ENCODE data around the gene CEND1. TPM values are rescaled to one million over a fixed set of nuclear protein-coding genes. Genes with fewer than 3 reads are reported as not detected.

CEND1 gene
- total RNA-seq, 1 donor from 2014 or later: 0.65 TPM

DNA sequence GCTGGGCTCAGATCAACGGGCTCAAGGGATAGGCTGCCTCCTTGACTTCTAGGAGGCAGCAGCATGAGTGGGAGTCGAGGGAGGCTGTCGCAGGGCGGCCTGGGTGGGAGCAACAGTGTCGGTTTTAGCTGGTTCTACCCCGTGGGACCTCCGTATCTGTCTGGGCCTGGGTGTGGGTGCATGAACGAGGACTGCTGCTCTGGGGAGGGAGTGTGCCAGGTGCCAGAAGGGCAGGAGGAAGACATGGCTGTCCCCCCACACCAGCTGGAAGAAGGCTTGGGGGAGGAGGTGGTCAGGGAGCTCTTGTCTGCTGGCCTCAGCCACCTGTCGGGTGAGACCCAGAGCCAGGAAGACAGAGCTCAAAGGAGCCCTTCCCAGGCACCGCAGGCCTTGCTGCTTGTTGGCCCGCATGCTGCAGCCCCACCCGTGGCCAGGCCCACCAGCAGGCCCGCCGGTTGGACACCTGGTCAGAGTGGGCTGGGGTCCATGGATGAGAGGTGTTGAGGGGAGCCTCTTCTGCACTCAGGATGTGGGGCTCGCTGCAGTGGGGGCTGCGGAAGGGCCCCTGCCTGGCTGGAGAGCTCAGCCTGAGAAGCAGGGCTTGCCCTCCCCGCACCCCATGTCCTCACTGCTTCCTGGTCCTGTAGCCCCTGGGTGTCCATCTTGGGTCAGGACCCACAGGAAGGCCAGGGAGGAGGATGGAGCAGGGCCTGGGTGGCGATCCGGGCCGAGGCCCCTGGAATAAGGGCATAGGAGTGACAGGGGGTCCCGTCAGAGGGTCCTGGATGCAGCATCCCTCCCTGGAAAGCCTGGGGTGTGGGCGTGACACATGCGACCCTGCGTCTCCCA is 3.4 kb downstream of the CEND1 start:
- DNase-seq (ENCODE audit: low spot score): no peak

DNA sequence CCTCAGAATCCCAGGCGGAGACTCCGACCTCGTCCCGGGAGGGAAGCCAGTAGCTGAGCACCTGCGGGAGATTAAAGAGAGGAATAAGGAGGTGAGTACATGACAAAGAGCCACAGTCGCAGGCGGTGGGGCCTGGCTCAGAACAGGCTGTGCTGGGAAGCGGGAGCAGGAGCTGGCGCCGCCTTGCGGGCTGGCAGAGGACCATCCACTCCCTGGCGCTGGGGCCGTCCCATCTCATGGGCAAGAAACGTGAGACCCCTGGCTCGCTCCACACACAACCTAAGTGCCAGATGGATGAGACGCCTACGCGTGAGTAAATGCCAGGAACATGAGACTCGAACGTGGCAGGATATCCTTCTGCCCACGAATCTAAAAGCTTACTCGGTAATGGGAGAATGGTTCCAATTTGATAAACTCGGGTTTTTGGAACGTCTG is 6.3 kb downstream of the CEND1 start:
- DNase-seq (ENCODE audit: low spot score): peak; percentile 87
- intact Hi-C loops (cut with DNase I): no loop called here

More for the DNA sequence above, 3.4 kb downstream of the CEND1 start:
- intact Hi-C loops (cut with DNase I): no loop called here

DNA sequence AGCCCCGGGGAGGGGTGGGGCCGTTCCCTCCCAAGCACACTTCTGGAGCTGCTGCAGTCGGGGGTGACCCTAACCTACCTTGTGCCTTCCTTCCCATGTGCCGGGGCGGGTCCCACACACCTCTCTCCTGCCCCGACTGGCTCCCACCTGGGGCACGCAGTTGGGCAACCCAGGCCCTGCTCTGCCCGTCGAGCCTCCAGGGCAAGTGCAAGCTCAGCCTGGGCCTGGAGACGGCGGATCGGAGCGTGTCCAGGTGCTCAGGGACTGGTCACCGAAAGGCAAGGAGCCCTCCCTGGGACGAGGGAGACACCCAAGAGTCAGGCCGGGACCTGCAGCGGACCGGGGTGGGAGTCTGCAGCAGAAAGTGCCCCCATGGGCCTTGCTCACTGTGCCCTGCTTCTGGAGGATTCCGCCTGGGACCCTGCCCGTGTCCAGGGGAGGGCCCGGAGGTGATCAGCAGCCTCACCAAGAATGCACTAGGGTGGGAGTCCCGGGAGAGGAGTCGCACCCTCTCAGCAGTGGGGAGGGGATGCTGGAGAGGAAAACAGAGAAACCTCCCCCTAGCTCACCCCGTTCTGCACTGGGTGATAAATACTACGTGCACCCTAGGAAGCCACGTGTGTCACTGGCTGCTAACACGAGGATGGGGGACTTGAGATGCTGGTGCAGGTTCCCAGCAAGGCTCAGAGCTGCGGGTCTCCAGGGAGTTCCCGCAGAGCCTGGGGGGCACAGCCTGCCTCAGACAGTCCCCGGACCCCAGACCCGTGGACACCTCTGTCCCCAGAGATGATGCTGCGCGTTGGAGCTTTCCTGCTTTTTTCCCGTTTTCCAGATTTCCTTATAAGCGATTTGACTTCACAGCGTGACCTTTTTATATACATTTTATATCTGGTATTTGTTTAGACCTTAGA is 7.4 kb downstream of the CEND1 start:
- intact Hi-C loops (cut with DNase I): no loop called here

DNA sequence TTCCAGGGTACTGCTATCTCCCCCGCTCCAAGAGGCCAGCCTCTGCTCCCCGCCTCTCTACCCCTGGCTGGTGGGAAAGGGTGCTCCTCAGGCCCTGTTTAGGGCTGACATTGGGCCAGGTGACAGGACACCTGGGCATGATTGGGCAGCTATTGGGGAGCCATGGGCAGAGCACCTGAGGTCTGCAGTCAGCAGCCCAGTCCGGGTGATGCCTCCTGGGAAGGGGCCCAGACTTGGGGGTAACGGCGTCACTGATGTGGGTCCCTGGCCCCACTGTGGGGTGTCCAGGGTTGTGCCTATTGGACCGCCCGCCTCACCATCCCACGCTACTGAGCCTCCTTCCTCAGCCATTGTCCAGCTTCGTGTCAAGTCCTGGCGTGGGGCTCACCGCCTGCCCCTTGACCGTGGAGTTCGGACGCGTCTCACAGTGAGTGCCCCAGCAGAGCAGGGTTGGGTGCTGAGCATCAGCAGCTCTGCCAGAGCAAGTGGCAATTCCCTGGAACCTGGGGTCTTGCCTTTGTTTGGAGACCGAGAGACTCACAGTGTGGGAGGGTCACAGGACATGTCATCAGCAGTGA is 9.8 kb downstream of the CEND1 start:
- intact Hi-C loops (cut with DNase I): no loop called here
- DNase-seq (ENCODE audit: low spot score): no peak

More for the DNA sequence above, 7.4 kb downstream of the CEND1 start:
- DNase-seq (ENCODE audit: low spot score): no peak

DNA sequence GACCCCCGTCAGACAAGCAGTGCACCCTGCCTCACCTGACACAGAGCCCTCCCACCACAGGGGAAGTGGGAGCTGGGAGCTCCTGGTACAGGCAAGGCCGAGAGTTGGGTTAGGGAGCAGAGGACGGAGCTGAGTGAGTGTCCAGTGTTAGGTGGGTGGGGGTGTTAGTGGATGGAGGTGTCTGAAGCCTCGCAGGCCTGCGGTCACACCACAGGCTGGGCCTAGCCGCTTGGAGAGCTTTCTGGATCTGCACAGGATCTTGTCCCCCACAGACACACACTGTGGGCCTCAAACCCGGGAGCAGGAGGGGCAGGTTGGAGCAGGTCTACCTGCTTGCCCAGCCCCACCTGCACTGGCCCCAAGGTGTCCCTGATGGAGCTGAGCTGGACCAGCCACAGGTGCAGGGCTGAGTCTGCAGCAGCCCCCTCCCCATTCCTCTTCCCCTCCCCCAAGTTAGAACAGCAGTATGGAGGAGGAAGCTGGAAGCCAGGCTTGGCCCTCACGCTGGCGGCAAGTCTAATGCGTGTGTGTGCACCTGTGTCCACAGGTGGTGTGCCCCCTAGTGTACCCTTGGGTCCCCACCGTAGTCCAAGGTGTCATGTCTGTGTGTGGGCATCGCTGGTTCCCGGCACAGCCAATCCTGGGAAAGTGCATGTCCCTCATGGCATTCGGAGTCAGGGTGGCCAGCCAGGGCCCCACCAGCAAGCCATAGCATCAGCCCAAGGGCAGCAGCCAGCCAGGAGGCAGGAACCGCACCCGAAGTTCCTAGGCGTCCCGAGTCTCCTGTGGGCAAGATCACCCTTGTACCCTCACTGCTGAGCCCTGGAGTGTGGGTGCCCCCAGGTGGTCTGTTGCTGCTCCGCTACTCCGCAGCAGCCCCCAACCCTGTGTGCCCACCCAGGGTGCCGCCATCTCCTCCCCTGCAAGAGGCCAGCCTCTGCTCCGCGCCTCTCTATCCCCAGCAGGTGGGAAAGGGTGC is 10.6 kb downstream of the CEND1 start:
- intact Hi-C loops (cut with DNase I): no loop called here
- DNase-seq (ENCODE audit: low spot score): no peak

DNA sequence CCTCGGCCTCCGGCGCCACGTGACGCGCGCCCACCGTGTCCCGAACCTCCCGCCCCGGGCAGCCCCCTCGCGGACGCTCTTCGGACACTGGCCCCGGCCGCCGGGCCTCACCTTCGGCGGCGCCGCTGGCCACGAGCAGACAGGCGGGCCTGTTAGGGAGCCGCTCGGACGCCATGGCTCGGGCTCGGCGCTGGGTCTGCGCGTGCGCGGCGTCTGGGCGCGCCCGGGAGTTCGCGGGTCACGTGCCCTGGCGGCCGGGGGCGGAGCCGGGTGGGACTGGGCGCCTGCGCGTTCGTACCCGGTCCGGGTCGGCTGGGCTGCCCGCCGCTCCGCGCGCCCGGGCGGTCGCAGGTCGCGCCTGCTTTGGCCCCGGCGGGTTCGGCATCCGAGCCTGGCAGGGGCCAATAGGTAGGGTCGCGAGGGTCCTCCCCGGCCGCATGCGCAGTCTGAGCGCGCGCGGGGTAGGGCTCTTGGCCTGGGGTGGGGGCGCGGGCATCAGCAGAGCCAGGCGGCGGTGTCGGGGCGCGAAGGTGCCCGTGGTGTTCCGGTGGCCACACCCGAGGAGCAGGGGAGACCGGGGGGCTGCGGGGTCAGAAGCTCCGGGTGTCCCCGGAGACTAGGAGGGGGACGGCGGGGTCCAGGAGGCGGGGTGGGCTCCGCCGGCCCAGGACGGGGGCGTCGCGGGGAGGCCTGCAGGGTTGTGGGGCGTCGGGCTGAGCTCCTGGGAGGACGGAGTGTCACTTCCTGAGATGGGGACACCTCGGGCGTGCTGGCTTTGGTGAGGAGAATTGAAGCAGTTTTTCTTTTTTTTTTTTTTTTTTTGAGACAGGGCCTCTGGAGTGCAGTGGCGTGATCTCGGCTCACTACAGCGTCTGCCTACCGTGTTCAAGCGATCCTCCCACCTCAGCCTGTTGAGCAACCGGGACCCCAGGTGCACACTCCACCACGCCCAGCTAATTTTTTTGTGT is 12.3 kb downstream of the CEND1 start, which contains the start of gene GATD1:
Gene GATD1, minus strand, starts transcription at position 200 of the 968 bp plus-strand sequence. Its CDS starts 25 bp downstream, at position 175.
- peak; percentile 97 for DNase-seq (ENCODE audit: low spot score)
- intact Hi-C loops (cut with DNase I): no loop called here

DNA sequence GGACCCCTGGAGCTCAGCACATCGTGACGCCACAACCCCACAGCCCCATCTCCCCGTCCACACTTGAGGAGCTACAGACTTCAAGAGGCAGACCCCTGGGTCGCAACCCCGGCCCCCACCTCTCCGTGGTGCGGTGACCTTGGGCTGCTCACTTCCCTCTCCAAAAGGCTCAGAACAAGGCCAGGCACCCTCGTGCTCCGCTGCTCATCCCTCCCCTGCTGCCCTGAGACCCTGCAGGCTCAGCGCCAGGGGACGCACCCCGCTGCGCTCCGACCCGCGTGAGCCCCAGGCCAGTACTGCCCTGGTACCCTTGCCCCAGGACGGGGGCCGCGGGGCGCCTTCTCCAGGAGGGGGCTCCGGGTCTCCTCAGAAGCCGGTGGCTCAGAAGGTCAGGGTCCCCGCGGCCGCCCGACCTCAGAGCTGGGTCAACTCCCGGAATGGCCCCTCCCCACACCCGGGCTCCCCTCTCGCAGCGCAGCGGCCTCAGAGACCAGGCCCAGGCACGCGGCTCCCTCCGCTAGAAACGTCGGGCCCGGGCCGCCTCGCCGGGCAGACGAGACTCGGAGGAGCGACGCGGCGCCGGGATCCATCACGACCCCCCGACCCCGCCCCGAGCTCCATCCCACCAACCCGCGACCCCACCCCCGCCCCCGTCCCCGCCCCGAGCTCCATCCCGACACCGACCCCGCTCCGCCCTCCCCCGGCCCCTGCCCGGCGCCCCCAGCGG is 13.2 kb downstream of the CEND1 start:
- intact Hi-C loops (cut with DNase I): no loop called here
- no peak for DNase-seq (ENCODE audit: low spot score)

DNA sequence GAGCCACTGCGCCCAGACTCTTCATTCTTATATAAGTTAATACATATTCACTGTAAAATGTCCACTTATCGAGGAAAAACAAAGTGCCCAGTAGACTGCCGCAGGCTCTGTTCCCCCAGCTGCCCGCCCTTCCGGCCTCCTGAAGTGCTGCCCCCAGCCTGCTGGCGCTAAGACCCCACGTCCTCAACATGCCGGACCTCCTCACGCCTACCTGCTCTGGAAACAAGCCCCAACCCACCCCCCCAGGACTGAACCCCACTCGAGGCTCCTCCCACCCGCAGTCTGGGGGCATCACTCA is 13.7 kb downstream of the CEND1 start:
- intact Hi-C loops (cut with DNase I): no loop called here
- DNase-seq (ENCODE audit: low spot score): no peak

DNA sequence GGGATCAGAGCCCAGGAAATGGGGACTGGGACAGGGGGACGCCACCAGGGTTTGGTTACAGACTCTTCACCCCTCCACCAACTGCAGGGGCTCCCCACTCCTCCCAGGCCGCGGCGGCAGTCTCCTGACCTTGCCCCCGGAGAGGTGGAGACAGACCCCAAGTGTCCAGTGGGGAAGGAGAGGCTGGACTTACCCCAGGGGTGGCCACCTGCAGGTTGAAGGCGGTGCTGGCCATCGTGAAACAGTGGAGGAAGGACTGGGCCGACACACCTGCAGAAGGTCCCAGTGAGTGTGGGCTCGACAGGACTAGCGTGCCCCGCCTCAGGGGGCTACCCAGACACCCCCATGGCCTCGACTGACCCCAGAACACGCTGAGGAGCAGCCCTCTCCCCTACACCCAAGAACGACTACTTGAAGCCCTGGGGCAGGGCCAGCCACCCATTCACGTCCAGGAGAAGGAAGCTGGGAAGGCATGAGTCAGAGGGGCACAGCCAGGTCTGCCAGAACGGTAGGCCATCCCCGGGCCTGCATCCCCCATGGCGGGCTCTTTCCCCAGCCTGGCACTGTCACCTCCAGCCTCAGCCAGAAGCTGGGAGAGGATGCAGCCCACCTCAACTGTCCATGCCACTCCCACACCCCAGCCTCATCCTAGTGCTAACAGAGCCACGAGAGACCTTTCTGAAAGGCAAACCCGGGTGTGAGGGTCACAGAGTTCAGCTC is 14.9 kb downstream of the CEND1 start:
- no peak for DNase-seq (ENCODE audit: low spot score)
- intact Hi-C loops (cut with DNase I): no loop called here

DNA sequence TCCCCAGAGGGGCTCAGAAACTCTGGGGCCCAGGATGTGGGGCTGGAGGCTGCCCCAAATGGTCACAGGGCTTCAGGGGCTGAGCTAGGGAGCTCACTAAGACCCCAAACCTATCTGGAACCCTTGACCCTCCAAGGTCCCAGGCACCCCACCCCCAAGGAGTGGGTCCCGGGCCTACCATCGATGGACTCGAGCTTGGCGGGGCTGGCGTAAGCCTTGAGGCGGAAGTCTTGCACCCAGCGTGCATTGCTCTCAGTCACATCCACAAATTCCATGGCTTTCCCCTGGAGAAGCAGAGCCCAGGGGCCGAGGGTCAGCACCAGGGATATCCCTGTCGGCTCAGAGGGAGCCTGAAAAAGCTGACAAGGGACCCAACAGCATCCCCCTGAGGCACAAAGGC is 16.1 kb downstream of the CEND1 start:
- DNase-seq (ENCODE audit: low spot score): no peak
- intact Hi-C loops (cut with DNase I): no loop called here

DNA sequence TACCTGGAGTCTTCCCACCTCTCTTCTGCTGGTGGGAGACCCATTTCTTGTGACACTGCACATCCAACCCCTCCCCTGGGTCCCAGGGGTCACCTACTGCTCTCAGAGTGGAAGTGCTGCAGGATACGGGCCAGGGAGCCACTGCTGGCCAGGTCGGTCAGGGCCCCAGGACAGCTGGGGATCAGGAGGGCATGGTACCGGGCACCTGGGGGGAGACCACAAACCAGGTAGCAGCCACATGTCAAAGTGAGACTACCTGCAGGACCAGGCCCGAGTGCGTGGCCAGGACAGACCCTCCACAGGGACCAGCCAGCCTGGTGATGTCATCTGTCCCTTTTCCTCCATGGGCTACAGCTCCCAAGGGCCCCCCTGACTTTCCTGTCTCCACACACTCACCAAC is 16.5 kb downstream of the CEND1 start:
- DNase-seq (ENCODE audit: low spot score): no peak
- intact Hi-C loops (cut with DNase I): no loop called here

DNA sequence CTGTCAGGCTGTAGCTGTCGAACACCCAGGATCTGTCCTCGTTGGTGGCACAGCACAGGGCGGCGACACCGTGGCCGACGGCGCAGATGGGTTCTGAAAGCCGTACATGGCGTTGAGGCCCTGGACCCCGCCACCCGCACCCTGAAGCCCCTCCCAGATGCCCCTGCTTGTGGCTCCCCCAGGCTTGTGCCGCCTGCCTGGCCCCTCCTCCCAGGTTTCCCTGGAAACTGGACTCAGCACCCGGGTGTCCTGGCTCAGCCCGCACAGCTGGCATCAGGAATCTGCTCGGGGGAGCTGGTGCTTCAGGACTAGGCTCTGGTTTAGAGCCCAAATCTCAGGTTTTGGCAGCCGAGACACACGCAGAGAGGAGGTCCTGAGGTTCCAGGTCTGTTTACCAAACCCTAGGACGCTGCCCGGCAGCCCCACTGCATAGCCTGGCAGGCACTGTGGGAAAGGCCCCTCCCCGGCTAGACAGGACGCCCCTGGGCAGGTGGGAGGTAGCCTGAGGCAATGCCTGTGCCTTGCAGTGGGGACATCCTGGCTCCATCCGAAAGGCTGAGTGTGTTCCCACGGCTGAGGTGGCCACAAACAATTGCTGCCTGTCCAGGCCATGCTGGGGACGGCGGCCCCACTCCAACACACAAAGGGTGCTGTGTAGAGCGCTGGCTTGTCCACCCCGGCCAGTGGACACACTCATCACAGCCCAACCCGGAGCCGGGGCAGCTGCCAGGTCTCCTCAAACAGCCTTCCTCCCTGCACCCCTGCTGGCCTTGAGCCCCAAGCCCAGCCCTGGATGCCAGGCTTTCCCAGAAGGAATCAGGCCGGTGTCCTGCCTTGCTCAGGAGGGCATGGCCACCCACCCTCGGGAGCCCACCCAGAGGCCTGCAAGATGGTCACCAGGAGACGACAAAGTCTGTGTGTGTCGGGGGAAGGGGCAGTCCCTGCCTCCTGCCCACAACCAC is 17.2 kb downstream of the CEND1 start:
- DNase-seq (ENCODE audit: low spot score): no peak

DNA sequence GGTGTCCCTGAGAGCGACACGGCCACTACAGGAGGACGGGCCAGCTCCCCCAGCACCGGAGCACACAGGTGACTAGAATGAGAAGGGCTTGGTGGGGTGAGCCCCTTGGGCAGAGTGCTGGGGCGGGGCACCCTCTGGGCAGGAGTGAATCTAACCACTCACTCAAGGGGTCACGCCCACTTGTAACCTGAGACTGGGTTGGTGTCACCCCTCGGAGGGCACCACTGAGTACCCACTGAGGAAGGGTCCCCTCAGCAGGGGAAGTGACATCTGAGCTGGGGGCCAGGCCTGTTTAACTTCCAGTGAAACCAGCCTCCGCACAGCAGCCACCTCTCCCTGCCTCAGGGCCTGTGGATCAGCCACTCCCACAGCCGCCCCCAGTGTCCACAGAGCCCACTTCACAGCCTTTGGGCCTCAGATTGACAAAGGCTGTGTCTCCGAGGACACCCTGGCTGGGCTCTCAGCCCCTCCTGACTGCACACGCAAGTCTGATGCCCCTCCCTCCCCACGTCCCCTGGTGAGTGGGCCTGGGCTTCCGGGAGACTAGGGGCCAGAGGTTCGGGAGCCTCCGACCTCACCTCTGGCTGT is 18.2 kb downstream of the CEND1 start:
- DNase-seq (ENCODE audit: low spot score): no peak
- intact Hi-C loops (cut with DNase I): no loop called here

More for the DNA sequence above, 17.2 kb downstream of the CEND1 start:
- intact Hi-C loops (cut with DNase I): no loop called here

DNA sequence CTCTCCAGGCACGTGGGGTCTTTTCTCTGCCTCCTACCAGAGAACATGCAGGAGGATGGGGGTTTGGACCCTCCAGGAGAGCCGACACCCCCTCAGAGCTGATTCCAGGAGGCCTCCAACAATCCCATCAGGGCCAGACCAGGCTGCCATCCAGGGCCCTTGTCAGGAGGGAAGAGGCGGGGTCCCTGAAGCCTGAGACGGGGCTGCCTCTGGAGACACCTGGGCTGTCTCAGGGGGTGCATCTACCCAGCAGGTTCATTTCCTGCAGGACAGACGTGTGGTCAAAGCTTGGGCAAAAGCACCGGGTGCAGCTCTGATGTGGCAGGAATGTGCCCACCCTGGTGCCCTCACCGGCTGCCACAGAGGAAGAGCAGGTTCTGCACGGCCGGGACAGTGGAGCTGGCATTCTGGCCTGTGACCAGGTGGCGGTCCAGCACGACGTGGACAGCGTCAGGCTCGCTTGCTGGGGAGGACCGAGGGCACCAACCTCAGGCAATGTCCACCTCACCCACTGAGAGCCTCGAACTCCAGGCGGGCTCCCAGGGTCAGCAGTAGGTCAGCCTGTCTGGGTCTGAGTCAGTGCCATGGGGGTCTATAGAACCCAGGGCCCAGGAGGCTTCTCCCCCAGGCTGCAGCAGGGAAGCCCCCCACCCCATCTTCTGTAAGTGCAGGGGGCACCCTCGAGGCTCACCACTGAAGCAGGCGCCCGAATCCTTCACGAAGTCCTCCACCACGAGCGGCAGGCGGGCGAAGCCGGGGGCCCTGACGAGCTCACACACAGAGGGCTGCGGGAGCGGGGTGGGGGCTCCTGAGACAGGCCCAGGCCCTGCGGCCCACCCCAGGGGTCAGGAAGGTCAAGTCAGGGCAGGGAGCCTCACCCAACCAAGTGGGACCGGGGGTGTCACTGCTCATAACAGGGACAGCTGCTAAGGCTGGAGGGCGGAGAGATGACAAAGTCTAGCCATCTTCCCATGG is 19.0 kb downstream of the CEND1 start:
- DNase-seq (ENCODE audit: low spot score): no peak
- intact Hi-C loops (cut with DNase I): no loop called here
